AG08396 (cell line): ENCODE results near the gene OR9A2.

Experiments used
- DNase-seq: peaks from one replicate; pipeline ENCODE4 v3.0.0; 2012; ENCODE audit warnings: low spot score, mixed read lengths

The OR9A2 gene, protein sequence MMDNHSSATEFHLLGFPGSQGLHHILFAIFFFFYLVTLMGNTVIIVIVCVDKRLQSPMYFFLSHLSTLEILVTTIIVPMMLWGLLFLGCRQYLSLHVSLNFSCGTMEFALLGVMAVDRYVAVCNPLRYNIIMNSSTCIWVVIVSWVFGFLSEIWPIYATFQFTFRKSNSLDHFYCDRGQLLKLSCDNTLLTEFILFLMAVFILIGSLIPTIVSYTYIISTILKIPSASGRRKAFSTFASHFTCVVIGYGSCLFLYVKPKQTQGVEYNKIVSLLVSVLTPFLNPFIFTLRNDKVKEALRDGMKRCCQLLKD

DNA sequence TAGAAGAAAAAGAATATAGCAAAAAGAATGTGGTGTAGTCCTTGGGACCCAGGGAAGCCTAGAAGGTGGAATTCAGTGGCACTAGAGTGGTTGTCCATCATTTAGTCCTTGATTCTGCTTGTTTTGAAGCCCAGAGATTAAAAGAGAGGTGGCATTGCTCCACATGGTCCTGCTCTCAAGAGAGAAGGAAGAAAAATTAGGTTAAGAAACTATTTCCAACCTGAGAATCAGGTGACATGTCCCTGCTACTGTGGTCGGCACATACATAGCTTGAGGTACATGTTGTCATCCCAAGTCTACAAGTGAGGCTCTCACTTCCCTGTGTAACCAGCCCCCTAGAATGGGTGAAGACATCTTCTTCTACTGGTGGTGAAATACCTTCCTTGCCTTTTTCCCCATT is at the start of gene OR9A2:
TSS of gene OR9A2 (minus strand) at position 101 of the 400 bp plus-strand sequence. CDS start at position 101, 0 bp downstream.
- no peak for DNase-seq

DNA sequence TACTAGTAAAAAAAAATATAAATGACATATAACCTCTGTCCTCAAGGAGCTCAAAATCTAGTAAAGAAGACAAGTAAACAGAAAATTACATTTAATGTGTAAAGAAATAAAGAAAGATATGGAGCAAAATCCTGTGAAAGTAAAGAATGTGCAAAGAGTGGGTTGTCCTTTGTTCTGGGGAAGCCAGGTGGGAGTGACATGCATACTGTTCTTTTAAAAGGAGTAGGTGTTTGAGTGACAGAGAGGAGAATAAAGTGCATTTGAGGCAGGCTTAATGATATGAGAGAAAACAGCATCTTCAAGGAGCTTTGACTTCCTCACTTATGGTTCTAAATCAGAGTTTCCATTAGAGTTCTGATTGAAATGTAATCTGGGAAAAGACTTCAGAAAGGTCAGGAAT is 47.2 kb upstream of the OR9A2 start:
- DNase-seq, result no peak

DNA sequence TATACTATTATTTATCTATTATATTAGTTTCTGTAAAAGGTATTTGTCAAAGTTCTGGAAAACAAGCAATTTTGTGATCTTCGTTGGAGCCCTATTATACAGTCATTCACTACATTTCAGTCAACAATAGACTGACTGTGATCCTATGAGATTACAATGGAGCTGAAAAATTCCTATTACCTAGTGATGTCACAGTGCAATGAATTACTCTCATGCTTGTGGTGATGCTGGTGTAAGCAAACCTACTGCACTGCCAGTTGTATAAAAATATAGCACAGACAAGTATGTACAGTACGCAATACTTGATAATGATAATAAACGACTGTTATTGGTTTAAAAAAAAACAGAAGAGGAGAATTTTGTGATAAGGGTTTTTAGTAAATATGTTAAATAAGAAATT is 46.6 kb upstream of the OR9A2 start:
- no peak for DNase-seq

DNA sequence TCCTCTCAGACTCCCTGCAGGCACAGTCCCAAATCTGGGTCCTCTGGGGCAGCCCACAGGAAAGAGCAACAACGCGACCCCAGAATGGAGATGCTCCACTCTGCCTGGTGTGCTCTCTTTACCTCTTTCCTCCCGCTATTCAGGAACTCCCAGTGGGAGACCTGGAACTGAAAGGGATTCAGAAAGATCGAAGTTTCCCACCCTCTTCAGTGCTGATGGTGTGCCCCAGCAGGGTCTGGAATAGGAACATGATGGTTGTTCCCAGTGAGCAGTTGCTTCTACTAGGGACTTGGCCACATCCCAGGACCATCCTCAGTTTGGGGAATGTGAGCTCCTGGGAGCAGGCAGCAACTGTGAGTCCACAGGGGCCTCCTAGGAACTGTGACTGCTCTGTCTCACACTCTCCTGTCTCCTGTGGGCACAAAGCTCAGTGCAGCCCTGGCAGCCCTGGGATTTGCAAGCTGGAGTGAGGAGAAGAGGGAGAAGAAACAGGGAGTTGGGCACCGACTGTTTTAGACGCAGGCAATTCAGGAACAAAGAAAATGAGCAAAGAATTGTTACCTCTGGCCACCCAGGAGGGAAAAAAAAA is 43.1 kb upstream of the OR9A2 start:
- DNase-seq, result no peak

DNA sequence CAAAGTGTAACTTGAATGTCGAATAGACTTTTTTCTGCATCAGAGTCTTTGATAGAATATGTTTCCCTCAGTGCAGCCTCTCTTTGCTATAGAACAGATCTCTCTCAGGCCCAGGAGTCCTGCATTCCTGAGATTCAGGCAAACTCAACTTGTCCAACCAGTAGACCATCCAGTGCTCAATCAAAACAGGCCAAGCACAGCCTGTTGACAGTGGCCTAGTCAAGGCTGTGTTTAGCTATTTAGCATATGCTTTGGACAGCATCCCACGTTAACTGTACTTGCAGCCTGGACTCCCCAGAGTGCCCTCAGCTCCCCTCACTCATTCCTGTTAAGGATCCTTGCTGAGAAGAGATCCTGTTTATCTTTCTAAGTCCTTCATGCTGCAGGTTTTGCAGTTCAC is 41.5 kb upstream of the OR9A2 start:
- no peak for DNase-seq

DNA sequence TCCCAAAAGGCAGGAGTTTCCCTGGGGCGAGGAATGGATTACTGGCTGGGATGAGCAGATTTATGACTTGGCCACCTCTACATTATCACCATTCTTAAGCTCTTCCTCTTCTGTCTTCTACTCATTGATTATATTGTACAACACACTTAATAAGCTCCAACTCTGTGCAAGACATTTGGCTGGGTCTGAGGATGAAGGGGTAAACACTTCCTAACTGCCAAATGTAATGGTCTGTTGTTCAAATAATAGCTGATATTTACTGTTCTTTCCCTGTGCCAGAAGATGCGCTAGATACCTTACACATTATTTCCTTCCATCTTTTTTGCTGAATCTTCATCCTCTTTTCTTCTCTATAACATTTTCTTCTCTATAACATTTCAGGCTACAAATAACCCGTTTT is 36.8 kb upstream of the OR9A2 start:
- no peak for DNase-seq

DNA sequence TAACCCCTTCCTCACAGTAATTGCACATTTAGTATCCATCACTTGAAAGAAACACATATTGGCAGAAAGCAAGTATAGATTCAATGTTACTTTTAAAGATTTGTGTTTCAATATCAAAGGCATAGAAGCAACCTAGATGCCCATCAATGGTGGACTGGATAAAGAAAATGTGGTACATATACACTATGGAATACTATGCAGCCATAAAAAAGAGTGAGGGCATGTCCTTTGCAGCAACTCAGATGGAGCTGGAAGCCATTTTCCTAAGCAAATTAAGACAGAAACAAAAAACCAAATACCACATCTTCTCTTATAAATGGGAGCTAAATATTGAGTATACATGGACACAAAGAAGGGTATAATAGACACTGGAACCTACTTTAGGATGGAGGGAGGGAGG is 28.8 kb upstream of the OR9A2 start:
- DNase-seq, result no peak

DNA sequence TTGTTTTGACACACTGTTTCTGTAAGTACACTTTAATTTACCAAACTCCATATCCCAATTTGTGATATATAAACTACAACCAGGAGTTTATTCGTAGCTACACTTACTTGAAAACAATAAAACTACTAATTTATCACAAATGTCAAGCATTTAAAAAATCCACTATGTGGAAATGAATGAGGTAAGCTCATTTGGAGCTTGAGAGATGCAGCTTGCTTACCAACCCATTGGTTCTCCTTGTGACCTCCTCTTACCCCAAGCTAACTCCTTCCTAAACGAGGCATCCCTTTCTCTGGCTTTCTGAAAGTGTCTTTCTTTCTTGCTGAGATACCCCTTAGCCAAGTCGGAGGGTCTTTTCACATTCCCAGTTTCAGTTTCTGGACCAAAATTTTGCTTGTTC is 27.7 kb upstream of the OR9A2 start:
- no peak for DNase-seq

DNA sequence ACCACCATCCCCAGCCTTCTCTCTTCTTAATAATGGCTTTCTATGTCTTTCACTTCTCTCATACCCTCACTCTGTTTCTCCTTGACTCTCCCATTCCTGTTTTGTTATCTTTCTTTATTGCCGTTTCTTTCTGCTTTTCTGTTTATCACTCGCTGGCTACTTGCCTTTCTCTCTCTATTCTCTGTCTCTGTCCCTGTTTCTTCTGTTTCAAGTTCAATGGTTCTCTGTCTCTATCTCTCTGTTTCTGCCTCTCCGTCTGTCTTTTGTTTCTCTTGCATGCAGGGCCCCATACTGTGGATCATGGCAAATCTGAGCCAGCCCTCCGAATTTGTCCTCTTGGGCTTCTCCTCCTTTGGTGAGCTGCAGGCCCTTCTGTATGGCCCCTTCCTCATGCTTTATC is 25.1 kb upstream of the OR9A2 start, which contains the start of gene OR6V1:
TSS of gene OR6V1 (plus strand) at position 301 of the 400 bp plus-strand sequence. CDS start at position 301, 0 bp downstream.
- no peak for DNase-seq

DNA sequence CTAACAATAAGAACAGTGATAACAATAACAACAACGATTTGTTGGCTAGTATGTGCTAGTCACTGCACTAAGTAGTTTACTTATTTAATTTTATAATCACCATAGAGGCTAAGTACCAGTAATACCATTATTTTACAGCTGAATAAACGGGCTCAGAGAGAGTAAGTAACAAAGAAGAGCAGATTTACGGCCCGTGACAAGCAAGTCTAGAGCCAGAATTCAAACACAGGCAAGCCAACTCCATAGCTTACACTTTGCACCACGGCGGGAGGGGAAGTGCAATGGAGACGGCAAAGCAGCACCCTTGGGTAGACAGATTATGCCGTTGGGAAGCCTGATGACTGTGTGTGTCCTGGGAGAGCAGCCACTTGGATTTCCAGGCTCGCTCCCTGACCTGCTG is 24.0 kb upstream of the OR9A2 start:
- no peak for DNase-seq

DNA sequence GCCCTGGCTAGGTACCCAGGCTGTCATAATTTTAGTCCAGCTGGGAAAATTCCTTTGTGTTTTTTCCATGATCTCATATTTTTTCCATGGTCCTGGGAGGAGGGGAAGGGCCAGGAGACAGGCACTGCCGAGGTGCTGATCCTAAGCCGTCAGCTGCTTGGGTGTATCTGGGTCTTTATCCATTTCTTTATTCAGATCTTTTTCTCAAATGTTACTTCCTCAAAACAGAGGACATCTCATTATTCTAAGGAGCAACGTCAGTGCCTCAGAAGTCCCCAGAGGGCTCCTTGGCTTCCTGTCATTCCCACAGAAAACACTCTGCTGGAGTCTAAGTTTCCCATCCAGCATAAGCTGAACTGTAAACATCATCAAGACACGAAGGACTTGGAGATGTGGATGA is 22.4 kb upstream of the OR9A2 start:
- no peak for DNase-seq

DNA sequence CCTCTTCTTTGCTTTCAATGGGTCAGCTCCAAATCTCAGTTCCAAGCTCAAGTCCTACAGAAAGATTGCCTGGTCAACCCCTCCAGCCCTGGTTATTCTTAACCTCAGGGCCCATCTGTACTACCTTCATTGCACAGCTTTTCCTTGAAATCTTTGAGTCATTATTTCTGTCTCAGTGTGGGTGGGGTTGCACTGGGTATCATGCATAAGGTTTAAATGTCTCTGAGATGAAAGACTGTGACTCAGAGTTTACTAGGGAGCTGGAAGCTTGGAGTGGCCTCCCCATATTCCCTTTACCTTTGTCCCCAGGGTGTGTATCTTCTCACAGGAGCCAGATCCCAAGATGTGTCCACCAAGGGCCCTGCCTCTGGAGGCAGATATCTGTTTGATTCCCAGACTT is 21.9 kb upstream of the OR9A2 start:
- DNase-seq, result no peak

DNA sequence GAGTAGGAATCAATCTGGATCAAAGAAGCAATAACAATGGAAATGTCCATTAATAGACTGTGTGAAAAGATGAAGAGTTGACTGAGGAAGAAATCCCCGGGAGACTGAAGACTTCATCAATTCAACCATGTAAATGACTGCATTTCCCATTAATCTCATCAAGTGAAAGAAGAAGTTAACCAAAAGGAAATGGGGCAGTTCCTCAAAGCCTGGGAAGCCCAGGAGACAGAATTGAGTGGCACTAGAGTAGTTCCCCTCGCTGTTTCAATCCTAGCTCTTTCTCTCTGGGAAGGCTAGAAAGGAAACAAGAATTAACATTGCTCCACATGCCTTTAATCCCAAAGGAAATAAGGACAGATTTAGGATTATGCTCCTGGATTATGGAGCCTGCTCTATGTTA is 20.4 kb upstream of the OR9A2 start:
- DNase-seq, result no peak

DNA sequence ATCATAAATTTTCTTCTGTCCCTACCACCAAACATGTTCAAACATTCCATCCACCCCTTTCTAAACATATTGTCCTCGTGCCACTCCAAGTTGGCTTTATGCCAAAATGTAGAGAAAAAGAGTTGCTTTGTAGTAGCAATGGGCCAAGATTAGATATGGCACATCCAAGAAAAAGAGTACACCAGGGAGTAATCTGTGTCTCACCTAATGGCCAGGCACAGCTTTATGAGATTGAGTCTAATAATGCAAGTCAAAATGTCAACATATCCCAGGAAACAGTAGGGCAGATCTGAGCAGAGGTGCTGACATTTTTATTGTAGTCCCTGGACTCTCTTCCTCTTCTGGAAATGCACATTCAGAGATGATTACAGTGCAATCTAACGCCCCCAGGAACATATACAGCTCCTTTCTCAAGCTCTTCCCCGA is 19.5 kb upstream of the OR9A2 start:
- no peak for DNase-seq

DNA sequence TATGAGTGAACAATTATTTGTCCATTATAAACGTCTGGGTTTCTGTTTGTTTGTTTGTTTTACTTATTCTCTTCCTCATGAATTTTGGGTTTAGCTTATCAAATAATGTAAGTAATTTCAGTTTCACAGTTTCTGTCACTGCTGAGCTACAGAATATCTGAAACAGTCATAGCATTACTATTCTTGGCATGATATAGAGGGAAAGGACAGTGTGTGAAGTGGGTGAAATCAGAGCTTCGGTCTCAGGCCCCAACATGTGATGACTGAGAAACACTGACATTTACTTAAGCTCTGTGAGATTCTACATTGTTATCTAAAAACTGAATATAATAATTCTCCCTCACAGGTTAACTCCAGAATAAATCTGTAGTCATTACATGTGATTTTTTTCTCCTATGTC is 16.5 kb upstream of the OR9A2 start:
- DNase-seq, result no peak

DNA sequence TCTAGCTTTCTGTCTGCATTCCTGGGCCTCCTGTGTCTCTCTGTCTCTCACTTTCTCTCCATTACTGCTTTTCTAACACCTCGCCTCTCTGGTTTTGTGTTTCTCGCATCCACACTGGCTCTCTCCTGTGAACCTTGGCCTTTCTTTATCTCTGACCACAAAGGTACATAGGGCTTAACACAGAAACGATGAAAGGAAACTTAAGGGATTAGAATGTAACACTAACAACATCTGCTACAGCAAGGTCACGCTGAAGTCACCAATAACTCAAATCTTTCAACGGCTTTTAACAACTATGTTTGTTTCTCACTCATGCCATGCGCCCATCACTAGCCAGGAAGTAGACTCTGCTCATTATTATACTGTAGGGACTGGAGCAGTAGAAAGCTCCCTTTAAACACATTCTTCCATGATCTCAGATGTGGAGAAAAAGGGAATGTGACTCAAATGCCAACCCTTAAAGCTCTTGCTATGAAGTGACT is 15.9 kb upstream of the OR9A2 start:
- DNase-seq, result no peak

DNA sequence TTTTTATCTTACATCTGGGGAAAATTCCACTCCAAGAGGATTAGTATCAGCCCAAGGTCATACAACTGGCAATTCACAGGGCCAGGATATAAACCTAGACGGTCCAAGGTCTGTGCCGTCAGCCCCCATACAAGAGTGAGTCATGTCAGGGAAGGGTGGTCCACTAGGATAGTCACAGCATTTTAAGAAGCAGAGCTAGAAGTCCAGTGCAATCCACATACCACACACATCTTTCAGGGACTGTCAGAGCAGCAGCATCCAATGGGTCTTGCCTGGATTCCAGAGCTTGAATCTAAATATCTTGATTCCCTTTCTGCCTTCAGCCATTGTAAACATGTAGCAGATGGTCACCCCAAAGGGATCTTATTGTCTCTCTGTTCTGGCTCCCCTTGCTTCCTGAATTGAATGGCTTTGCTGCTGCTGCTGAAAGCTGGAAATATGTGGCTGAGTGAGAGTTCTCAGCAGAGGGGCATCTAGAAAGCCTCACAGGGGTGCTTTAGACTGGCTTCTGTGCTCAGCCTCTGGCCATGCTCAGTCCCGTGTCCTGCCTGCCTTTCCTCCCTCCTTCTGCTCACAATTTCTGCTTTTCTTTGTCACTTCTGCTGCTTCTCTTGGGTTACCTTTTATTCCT is 15.3 kb upstream of the OR9A2 start:
- no peak for DNase-seq

DNA sequence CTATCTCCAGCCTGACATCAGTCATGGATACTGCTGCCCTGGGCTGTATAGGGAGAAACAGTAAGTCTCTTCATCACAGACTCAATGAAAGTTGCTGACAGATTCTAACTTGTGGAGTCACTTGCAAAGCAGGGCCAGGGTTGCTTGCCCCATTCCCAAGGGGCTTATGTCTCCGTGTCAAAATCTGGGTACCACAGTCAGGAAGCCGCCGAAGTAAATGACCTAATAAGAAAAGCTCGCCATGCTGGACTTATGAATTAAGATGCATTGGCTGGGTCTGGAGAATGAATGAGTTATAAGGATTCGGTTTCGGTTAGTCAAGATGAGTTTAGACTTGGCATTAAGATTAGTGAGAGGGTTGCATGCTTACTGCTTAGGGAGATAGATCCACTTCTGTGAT is 14.4 kb upstream of the OR9A2 start:
- DNase-seq, result no peak

DNA sequence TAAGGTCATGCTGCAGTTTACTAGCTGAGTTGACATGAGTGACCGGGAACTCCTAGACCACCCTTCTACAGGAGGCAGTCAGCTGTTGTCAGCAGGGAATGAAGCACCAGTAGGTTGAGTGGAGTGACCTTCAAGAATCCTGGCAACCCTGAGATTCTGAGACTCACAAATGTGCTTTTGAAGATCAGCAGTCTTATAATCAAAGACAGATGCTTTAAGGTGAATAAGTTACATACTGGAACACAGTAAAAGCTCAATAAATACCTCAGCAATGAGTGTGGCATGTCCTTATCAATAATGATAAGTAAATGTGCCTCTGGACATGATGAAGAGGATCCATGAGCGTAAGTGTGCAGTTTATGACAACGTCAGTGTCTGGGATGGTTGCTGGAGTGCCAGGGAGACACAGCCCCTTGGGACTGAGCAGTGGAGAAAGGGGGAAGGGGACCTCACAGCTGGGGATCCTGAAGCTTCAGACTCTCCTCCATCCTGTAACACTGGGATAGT is 13.3 kb upstream of the OR9A2 start:
- DNase-seq, result no peak

DNA sequence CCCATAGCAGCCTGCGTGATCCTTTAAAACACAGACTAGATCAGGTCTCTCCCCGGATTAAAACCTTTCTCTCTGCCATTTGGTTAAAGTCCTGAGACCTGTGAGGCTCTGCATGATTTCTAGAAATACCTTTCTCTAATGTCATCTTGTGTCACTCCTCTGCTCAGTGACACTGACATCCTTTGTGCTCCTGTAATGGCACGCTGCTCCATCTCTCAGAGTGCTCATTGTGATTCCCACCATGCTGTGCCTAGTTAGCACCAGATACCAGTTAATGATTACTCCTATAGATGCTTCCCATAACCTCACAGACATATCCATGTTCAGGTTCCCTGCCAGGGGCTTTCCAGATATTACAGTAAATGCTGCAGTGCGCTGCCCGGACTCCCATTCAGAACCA is 11.7 kb upstream of the OR9A2 start:
- no peak for DNase-seq

DNA sequence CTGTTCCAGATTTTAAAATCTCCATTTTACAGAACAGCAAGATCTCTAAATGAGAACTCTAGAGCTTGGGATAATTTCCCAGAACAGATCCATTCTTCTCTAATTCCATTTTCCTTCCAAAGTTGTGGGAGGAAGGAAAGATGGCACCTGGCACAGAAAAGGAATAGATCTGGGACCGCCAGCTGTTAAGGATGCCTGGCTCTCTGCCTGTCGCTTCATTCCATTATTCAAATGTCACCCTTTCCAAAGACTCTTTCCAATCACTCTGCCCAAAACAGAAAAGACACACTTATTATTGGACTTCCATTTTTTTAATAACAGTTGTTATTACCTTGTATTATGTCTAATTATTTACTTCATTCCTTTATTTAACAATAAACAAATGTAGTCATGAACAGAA is 751 bp upstream of the OR9A2 start:
- DNase-seq, result no peak

DNA sequence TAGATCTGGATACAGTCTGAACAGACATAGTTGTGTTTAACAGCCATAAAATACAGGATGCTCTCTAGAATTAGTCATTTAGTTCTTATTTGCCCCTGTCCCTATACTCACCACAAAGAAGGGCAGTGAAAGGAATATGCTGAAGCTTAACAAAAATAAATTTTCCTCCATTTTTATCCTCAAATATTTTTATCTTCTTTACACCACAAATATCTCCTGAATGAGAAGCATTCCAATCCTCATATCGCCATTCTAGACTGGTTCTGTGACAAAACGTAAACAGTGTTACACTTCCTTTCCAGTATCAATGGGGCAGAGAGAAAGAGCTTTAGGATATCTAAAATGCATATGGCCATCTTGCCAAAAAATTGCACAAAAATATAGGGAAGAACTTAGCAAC is 1.6 kb downstream of the OR9A2 start:
- no peak for DNase-seq

DNA sequence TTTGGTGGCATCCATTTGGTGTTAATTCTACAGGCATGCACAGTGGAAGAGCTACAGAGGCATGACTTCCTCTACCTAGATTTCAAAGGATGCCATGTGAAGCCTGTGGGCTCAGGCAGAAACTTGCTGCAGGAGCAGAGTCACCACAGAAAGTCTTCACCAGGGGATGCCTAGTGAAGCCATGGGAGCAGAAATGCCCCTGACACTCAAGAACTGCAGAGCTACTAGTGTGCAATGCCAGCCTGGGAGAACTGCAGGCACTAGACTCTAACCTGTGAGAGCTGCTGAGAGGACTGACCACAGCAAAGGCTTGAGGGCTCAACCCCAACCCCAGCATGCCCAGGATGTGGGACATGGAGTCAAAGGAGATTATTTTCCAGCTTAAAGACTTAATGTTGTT is 3.9 kb downstream of the OR9A2 start:
- DNase-seq, result no peak
